ENCODE measurements around the gene RYR1. TPM values are rescaled to one million over a fixed set of nuclear protein-coding genes. Genes with fewer than 3 reads are reported as not detected.

RYR1 gene
- total and polyA plus RNA-seq, 2 of the 8 experiments (the other 6 are each of a cell fraction or from before 2014, with no cell fraction given): 5.8 to 11.8 TPM

DNA sequence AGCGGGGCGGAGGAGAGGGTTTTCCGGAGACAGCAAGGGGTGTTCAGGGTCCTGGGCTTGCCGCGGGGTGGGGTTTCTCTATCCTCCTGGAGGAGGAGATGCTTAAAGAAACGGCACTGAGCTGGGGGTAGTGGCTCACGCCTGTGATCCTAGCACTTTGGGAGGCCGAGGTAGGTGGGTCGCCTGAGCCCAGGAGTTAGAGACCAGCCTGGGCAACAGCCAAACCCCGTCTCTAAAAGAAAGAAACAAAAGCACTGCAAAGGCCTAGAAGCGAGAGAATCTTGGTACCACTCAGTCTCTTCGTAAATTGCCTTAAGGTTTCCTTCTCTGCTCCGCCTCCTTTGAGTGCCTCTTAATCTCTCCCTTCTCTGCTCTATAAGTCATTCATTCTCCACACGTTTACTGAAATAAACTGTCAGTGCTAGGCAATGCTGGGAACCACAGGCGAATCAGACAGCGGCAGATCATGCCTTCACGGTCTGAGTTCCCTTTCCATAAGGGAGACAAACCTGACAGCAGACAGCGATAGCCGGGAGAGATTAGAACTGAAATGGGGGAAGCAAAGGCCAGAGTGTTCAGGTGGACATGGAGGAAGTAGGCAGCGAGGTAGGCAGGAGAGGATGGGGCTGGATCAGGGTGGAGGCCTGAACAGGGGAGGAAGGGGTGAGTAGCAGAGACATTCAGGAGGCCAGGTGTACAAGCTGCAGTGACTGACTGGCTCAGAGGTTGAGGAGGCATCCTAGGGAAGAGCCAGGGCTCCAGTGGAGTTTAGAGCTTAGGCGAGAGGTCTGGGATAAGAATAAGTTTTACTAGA is 186.1 kb downstream of the RYR1 start:
- Histone ChIP-seq H4K20me1 (replicated peaks in 1 of 2; ENCODE audit: control insufficient read depth in 1 of 2, insufficient read depth in 2 of 2, low read length in 2 of 2) (peaks cover 2 to 4% of the 10 kb centered on the region in 2 experiments), H3K56ac (replicated peaks; ENCODE audit: insufficient read length, low read depth, low read length) (no peak overlapping the region), H3K79me2 (ENCODE audit: control insufficient read depth in 1 of 2, insufficient read depth in 2 of 2, low read length in 2 of 2) (peaks cover 0 to 15% of the 10 kb centered on the region in 2 experiments; a peak in 2 of 4 replicates), H3K4me1 (replicated peaks in 1 of 4; ENCODE audit: control insufficient read depth in 3 of 4, insufficient read depth in 4 of 4, low read length in 3 of 4) (peaks cover 4 to 14% (median 11%) of the 10 kb centered on the region in 4 experiments), H4K91ac (replicated peaks; ENCODE audit: insufficient read length, low read length) (no peak overlapping the region), H2BK12ac (ENCODE audit: low read depth, low read length) (no peak overlapping the region), H3K18ac (ENCODE audit: extremely low read depth, low read length) (peak overlapping the region; percentile 76; the same call in 1 of the 2 replicates), H2BK20ac (ENCODE audit: low read length) (no peak overlapping the region), H3K27ac (ENCODE audit: low read depth, low read length) (peak overlapping the region; percentile 54), H3K4ac (replicated peaks; ENCODE audit: insufficient read length, low read depth, low read length) (no peak overlapping the region), H2BK5ac (ENCODE audit: low read depth, low read length) (peak overlapping the region; percentile 82), H2BK120ac (replicated peaks; ENCODE audit: low read depth, low read length) (no peak overlapping the region), H3K4me3 (ENCODE audit: extremely low read depth in 1 of 4, insufficient read depth in 2 of 4, low read depth in 3 of 4, low read length in 4 of 4) (peak overlapping the region; percentile 87 to 99 (median 92)), H2BK15ac (ENCODE audit: low read length) (no peak overlapping the region), H3K79me1 (ENCODE audit: low read depth, low read length) (peaks cover 7% of the 10 kb centered on the region), H3K27me3 (replicated peaks in 1 of 4; ENCODE audit: control insufficient read depth in 3 of 4, extremely low read depth in 1 of 4, insufficient read depth in 3 of 4, low read length in 3 of 4) (no peaks in the 10 kb centered on the region), H4K8ac (ENCODE audit: extremely low read depth, insufficient read depth, low read length) (no peak overlapping the region), H3K9me3 (ENCODE audit: insufficient read depth in 2 of 2, low read depth in 1 of 2, low read length in 1 of 2) (no peaks in the 10 kb centered on the region), H3K14ac (ENCODE audit: insufficient read length) (no peak overlapping the region), H2AK5ac (ENCODE audit: low read depth, low read length) (no peak overlapping the region), H3K23ac (ENCODE audit: insufficient read length) (no peak overlapping the region), H3K9ac (replicated peaks in 1 of 4; ENCODE audit: extremely low read depth in 1 of 4, low read depth in 3 of 4, low read length in 3 of 4) (peak overlapping the region; percentile 85 to 92 (median 88)), H3K36me3 (ENCODE audit: control insufficient read depth in 2 of 4, insufficient read depth in 4 of 4, low read length in 3 of 4) (peaks cover 13 to 35% (median 26%) of the 10 kb centered on the region in 4 experiments), H3K4me2 (ENCODE audit: insufficient read depth in 1 of 2, low read depth in 2 of 2, low read length in 2 of 2) (peak overlapping the region; percentile 81 to 92), H3K23me2 (ENCODE audit: low read depth, low read length) (peaks cover 2% of the 10 kb centered on the region), H4K5ac (ENCODE audit: insufficient read length, low read depth, low read length) (peak overlapping the region; percentile 74), H2AFZ (ENCODE audit: low read length) (peak overlapping the region; percentile 95; the same call in 1 of the 2 replicates)
- no peak for DNase-seq (ENCODE audit: low read depth in 1 of 2, low spot score in 2 of 2)
- 31% methylated on average over 21 of the region's 21 CpGs; no CpG with 5 or more reads in 1 of the 2 experiments for WGBS, 2 experiments (ENCODE audit: extremely low coverage in 1 of 2, insufficient coverage in 1 of 2, insufficient read length in 1 of 2, insufficient replicate concordance in 2 of 2, low coverage in 1 of 2, low lambda C conversion rate in 2 of 2, missing lambda C conversion rate in 1 of 2)
- FAIRE-seq: no peak
- ChIA-PET POLR2A (ENCODE audit: partially characterized antibody) (interaction anchor here (0.5 to 2.6 kb wide), 10 partner anchors 9 to 67 kb away, joined by 3 to 12 read pairs (median 4); no protein-coding TSS in a partner anchor), CTCF (ENCODE audit: partially characterized antibody) (interaction anchor here (0.7 to 5.9 kb wide), 10 partner anchors 9 to 269 kb away, joined by 3 to 27 read pairs (median 4); no protein-coding TSS in a partner anchor)
- TF ChIP-seq JUN (IDR thresholded peaks at IDR 0.05; ENCODE audit: low read depth, low read length) (no peak), FOSL1 (IDR thresholded peaks at IDR 0.05; ENCODE audit: insufficient read depth, low read depth, low read length) (no peak), TBP (IDR thresholded peaks at IDR 0.05; ENCODE audit: low read depth, low read length) (no peak), BRCA1 (IDR thresholded peaks at IDR 0.05; ENCODE audit: low read depth, low read length) (no peak), USF2 (IDR thresholded peaks at IDR 0.05; ENCODE audit: low read length) (no peak), KDM5A (IDR thresholded peaks at IDR 0.05; ENCODE audit: low read length) (peak; percentile 56; the same call in 1 of the 2 replicates), BCL11A (IDR thresholded peaks at IDR 0.05; ENCODE audit: low read depth in 2 of 2, low read length in 2 of 2) (no peak), SAP30 (IDR thresholded peaks at IDR 0.05; ENCODE audit: insufficient read depth, insufficient replicate concordance, low read length) (peak; percentile 77), KDM4A (IDR thresholded peaks at IDR 0.05; ENCODE audit: low read depth, low read length, severe bottlenecking) (no peak)
